ENCODE measurements around the gene KLK5. TPM values are rescaled to one million over a fixed set of nuclear protein-coding genes. Genes with fewer than 3 reads are reported as not detected.

Gene KLK5
- polyA plus RNA-seq, 2 of the 4 experiments (the other 2 are of a cell fraction), result not detected

DNA sequence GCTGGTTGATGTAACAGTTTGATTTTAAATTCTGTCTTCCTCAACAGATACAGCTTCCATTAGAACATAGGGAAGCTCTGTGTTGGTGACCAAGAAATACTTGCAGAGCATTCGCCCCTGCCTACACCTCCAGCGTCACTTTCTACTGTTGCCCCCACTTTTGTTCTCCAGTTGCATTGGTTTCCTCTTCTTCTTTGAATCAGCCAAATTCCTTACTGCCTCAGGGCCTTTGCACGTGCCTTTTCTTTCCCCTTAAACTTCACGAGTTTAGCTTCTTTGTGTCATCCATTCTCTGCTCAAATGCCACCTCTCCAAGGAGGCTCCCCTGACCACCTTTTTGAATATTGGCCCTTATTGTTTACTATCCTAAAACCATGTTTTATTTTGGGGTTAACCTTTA, 5.7 kb downstream of the KLK5 start (continued):
- TF ChIP-seq ZNF302 (CRISPR knock-in tag; IDR thresholded peaks at IDR 0.05) (no peak), PHF8 (IDR thresholded peaks at IDR 0.05; ENCODE audit: borderline replicate concordance, low read depth) (no peak), HOXB13 (CRISPR knock-in tag; IDR thresholded peaks at IDR 0.05; ENCODE audit: low read depth) (no peak), MYC (IDR thresholded peaks at IDR 0.05; ENCODE audit: borderline replicate concordance, low read length) (no peak)

DNA sequence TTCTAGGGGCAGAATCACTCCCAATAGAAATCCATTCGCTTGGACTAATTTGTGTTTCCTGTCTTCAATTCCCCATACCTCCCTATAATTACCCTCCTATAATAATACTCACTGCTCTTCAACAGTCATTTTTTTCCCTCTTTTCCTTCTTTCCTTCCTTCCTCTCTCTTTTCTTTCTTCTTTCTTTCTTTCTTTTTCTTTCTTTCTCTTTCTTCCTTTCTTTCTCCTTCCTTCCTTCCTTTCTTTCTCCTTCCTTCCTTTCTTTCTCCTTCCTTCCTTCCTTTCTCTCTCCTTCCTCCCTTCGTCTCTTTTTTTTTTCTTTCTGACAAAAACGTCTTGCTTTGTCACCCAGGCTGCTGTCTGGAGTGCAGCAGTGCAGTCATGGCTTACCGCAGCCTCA, 8.0 kb downstream of the KLK5 start:
- ATAC-seq, result no peak
- CTCF ChIA-PET, result interaction anchor here (1.7 kb wide), 1 partner anchor 23 kb away, joined by 8 read pairs; no protein-coding TSS in a partner anchor

More for the DNA sequence above, 8.0 kb downstream of the KLK5 start:
- TF ChIP-seq JUNB (IDR thresholded peaks at IDR 0.05), result no peak
- no peak for TF ChIP-seq MAZ (IDR thresholded peaks at IDR 0.05; ENCODE audit: borderline replicate concordance, low read depth, low read length)
- TF ChIP-seq, protein P1, sequence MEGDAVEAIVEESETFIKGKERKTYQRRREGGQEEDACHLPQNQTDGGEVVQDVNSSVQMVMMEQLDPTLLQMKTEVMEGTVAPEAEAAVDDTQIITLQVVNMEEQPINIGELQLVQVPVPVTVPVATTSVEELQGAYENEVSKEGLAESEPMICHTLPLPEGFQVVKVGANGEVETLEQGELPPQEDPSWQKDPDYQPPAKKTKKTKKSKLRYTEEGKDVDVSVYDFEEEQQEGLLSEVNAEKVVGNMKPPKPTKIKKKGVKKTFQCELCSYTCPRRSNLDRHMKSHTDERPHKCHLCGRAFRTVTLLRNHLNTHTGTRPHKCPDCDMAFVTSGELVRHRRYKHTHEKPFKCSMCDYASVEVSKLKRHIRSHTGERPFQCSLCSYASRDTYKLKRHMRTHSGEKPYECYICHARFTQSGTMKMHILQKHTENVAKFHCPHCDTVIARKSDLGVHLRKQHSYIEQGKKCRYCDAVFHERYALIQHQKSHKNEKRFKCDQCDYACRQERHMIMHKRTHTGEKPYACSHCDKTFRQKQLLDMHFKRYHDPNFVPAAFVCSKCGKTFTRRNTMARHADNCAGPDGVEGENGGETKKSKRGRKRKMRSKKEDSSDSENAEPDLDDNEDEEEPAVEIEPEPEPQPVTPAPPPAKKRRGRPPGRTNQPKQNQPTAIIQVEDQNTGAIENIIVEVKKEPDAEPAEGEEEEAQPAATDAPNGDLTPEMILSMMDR (IDR thresholded peaks at IDR 0.05), result no peak
- no peak for TF ChIP-seq REST (IDR thresholded peaks at IDR 0.05)
- TF ChIP-seq, protein P2, sequence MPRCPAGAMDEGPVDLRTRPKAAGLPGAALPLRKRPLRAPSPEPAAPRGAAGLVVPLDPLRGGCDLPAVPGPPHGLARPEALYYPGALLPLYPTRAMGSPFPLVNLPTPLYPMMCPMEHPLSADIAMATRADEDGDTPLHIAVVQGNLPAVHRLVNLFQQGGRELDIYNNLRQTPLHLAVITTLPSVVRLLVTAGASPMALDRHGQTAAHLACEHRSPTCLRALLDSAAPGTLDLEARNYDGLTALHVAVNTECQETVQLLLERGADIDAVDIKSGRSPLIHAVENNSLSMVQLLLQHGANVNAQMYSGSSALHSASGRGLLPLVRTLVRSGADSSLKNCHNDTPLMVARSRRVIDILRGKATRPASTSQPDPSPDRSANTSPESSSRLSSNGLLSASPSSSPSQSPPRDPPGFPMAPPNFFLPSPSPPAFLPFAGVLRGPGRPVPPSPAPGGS (IDR thresholded peaks at IDR 0.05), result no peak
- no peak for TF ChIP-seq RAD21 (conservative IDR thresholded peaks at IDR 0.05 in 1 of 2, IDR thresholded peaks at IDR 0.05 in 1 of 2)
- TF ChIP-seq NPAS2 (CRISPR knock-in tag; IDR thresholded peaks at IDR 0.05; ENCODE audit: borderline replicate concordance), result no peak
- TF ChIP-seq MAX (IDR thresholded peaks at IDR 0.05), result no peak
- no peak for TF ChIP-seq FOSB (CRISPR knock-in tag; IDR thresholded peaks at IDR 0.05)
- no peak for TF ChIP-seq USF2 (IDR thresholded peaks at IDR 0.05)
- DNase-seq (ENCODE audit: low read depth in 1 of 2, low spot score in 1 of 2) (no peak), FAIRE-seq (no peak)
- Histone ChIP-seq H3K27ac (no peak overlapping the region), H3K4me2 (no peak overlapping the region), H3K9me3 (no peaks in the 10 kb centered on the region), H3K4me3 (no peak overlapping the region), H3K4me1 (no peaks in the 10 kb centered on the region)
- POLR2A ChIA-PET, result no interaction called here
- WGBS (ENCODE audit: missing lambda C conversion rate), result 46% methylated on average over 4 of the region's 4 CpGs
